NT2/D1 (cell line): ENCODE data around the gene CCDC91.

ENCODE experiments used
- SUZ12 ChIP-seq: IDR thresholded peaks from 2 replicates; pipeline ENCODE4 v1.6.1; 2011; ENCODE audit not compliant: insufficient read length, insufficient read depth; ENCODE audit errors: extremely low read depth
- YY1 ChIP-seq: IDR thresholded peaks from 2 replicates; pipeline ENCODE4 v1.6.1; 2011; ENCODE audit not compliant: insufficient read length, insufficient read depth
- ZNF274 ChIP-seq: IDR thresholded peaks from 2 replicates; pipeline ENCODE4 v1.6.1; 2011; ENCODE audit warnings: mild to moderate bottlenecking, low read depth, low read length

DNA sequence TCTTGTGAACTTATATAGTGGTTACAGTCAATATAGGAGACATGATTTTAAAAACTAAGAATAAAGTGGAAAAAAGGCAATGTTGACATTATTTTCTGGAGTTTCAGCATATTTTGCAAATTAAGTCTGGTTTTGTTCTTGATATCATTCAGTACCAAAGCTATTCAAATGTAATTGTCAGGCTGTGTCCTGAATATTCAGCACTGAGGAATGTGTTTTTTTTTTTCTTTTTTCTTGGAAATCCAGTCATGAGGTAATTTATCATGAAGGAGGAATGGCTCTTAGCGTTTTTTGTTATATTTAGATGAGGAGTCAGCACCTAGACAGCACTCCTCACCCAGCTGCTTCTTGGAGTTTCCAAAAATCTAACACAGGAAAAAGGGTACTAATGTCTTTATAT, 225.5 kb downstream of the CCDC91 start:
- TF ChIP-seq SUZ12 (no peak), ZNF274 (no peak), YY1 (no peak)
